Measurements from ENCODE around the gene TMEM252.

Gene TMEM252, protein sequence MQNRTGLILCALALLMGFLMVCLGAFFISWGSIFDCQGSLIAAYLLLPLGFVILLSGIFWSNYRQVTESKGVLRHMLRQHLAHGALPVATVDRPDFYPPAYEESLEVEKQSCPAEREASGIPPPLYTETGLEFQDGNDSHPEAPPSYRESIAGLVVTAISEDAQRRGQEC

DNA sequence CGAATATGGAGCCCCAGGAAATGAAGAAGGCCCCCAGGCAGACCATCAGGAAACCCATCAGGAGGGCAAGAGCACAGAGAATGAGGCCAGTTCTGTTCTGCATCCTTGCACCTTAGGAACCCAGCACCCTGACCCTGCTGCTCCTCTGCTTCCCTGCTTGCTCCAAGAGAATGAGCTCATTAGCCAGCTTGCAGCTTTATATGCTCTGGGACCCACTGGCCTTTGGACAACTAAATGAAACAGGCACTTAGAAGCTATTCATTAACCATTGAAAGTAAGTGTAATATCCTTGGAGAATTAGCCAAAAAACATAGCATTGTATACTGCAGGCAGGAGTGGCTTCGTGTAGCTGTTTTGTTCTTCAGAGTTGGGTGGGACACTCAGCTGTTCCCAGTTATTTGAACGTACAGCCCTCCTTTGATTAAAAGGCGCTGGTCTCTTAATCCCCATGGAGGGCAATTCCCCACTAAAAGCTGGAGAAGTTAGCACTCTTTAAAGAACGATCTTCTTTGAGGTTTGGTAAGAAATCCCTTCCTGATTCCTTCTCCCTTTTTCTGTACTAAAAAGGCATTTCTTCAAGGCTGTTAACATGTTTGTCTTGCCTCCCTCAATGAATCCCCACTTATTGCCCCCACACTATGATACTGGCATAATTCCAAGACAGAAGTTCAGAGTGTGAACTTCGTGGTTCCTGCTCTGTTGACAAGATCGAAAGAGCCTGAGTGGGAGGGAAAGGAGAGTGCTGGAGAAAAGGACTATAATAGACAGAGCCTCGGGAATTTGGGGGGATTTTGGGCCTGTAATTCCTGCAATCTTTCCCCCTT is at the start of gene TMEM252:
Gene TMEM252, minus strand, starts transcription at position 172 of the 824 bp plus-strand sequence. Its CDS starts 69 bp downstream, at position 103.
- TF ChIP-seq ZNF384 (IDR thresholded peaks at IDR 0.05) (no peak), LEF1 (IDR thresholded peaks at IDR 0.05; ENCODE audit: borderline replicate concordance) (no peak), SP1 (IDR thresholded peaks at IDR 0.05) (no peak), ARNT (IDR thresholded peaks at IDR 0.05) (no peak), BHLHE40 (IDR thresholded peaks at IDR 0.05; ENCODE audit: borderline replicate concordance) (no peak), FOXM1 (IDR thresholded peaks at IDR 0.05; ENCODE audit: borderline replicate concordance) (no peak), FOXK2 (IDR thresholded peaks at IDR 0.05) (no peak), ELF4 (IDR thresholded peaks at IDR 0.05) (no peak), FOXA1 (IDR thresholded peaks at IDR 0.05) (no peak), L3MBTL2 (conservative IDR thresholded peaks at IDR 0.05) (no peak), CTBP1 (IDR thresholded peaks at IDR 0.05; ENCODE audit: borderline replicate concordance) (no peak), SUZ12 (IDR thresholded peaks at IDR 0.05) (no peak), NFRKB (IDR thresholded peaks at IDR 0.05) (no peak), HDGF (IDR thresholded peaks at IDR 0.05; ENCODE audit: borderline replicate concordance) (no peak), TARDBP (IDR thresholded peaks at IDR 0.05) (no peak)
- TF ChIP-seq, protein P1, sequence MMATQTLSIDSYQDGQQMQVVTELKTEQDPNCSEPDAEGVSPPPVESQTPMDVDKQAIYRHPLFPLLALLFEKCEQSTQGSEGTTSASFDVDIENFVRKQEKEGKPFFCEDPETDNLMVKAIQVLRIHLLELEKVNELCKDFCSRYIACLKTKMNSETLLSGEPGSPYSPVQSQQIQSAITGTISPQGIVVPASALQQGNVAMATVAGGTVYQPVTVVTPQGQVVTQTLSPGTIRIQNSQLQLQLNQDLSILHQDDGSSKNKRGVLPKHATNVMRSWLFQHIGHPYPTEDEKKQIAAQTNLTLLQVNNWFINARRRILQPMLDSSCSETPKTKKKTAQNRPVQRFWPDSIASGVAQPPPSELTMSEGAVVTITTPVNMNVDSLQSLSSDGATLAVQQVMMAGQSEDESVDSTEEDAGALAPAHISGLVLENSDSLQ (IDR thresholded peaks at IDR 0.05) = no peak
- ChIA-PET POLR2A (no interaction called here), CTCF (interaction anchor here (0.9 kb wide), 1 partner anchor 16 kb away, joined by 3 read pairs; no protein-coding TSS in a partner anchor)
- DNase-seq (ENCODE audit: extremely low spot score) = no peak

DNA sequence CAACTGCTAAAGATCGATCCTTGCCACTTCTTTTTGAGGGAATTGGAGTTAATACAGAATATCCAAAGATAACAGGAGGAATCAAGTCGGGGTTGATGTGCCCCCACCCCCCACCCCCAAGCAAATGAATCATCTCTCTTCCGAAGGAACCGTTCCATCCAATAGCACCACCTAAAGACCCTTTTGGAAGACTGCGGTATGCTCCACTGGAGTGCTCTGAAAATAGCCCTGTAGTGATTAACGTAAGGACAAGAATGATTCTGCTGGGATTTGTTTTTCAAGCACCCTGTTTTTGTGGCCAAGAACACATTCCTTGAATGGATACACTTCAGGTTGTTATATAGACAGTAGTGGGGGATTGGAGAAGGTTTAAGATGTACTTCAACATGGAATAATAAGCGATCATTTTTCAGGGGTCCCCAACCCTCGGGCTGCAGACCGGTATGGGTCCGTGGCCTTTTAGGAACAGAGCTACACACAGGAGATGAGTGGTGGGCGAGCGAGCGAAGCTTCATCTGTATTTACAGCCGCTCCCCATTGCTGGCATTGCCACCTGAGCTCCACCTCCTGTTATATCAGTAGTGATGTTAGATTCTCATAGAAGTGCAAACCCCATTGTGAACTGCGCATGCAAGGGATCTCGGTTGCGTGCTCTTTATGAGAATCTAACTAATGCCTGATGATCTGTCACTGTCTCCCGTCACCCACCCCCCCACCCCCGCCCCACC is 44.5 kb upstream of the TMEM252 start:
- no peak for TF ChIP-seq ELF4 (IDR thresholded peaks at IDR 0.05)
- TF ChIP-seq NFRKB (IDR thresholded peaks at IDR 0.05) = no peak
- TF ChIP-seq BHLHE40 (IDR thresholded peaks at IDR 0.05; ENCODE audit: borderline replicate concordance) = no peak
- no peak for TF ChIP-seq ZNF384 (IDR thresholded peaks at IDR 0.05)
- TF ChIP-seq SUZ12 (IDR thresholded peaks at IDR 0.05) = no peak
- TF ChIP-seq LEF1 (IDR thresholded peaks at IDR 0.05; ENCODE audit: borderline replicate concordance) = no peak
- TF ChIP-seq CTBP1 (IDR thresholded peaks at IDR 0.05; ENCODE audit: borderline replicate concordance) = no peak
- no peak for TF ChIP-seq L3MBTL2 (conservative IDR thresholded peaks at IDR 0.05)
- TF ChIP-seq ARNT (IDR thresholded peaks at IDR 0.05) = no peak
- TF ChIP-seq FOXA1 (IDR thresholded peaks at IDR 0.05) = no peak
- TF ChIP-seq, protein P1 (IDR thresholded peaks at IDR 0.05) = no peak
- TF ChIP-seq HDGF (IDR thresholded peaks at IDR 0.05; ENCODE audit: borderline replicate concordance) = no peak
- no peak for TF ChIP-seq FOXM1 (IDR thresholded peaks at IDR 0.05; ENCODE audit: borderline replicate concordance)
- no peak for TF ChIP-seq FOXK2 (IDR thresholded peaks at IDR 0.05)
- no peak for TF ChIP-seq TARDBP (IDR thresholded peaks at IDR 0.05)
- no peak for TF ChIP-seq SP1 (IDR thresholded peaks at IDR 0.05)
- CTCF ChIA-PET = interaction anchor here (0.5 kb wide), 1 partner anchor 11 kb away, joined by 3 read pairs; no protein-coding TSS in a partner anchor
- POLR2A ChIA-PET = no interaction called here
- DNase-seq (ENCODE audit: extremely low spot score) = no peak

DNA sequence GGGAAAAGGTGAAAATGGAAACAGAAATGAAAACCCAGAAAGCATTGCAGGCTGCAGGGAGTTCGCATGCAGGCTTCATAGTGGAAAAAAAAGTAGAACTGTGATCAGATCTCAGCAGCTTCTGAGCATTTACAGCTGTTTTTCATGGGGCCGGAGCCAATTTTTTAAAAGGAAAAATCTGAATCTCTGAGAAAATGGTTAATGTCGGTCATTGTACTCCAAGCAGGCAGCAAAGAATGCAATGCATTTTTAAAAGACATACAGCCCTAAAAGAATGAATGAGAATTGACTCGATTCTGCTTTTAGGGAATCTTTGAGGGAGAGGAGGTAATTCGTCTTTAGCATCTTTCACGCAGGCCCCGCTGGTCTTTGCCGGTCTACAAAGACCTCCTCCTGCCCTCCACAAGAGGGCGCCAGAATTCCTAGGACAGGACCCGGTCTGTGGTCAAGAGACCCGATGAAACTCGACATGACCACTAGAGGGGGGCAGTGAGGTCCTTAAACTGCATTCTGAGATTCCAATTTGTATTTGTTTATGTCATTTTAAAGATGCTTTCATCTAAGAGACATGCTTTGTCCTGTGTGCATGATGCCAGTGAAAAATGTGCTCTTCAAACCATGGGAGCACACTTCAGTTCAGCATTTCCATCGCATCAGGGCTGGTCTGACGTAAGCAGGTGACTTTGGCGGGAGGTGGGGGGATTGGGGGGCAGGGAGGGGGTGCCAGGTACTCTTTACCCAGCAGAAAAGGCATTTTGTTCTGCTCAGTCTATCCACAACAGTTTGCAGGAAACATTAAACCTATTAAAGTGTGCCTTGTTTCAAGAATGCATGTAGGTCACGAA is 43.7 kb upstream of the TMEM252 start:
- peak; percentile 86 for DNase-seq (ENCODE audit: extremely low spot score)
- TF ChIP-seq ZNF384 (IDR thresholded peaks at IDR 0.05) (no peak), FOXK2 (IDR thresholded peaks at IDR 0.05) (no peak), TARDBP (IDR thresholded peaks at IDR 0.05) (no peak), L3MBTL2 (conservative IDR thresholded peaks at IDR 0.05) (no peak), FOXM1 (IDR thresholded peaks at IDR 0.05; ENCODE audit: borderline replicate concordance) (no peak), FOXA1 (IDR thresholded peaks at IDR 0.05) (no peak), CTBP1 (IDR thresholded peaks at IDR 0.05; ENCODE audit: borderline replicate concordance) (no peak), SP1 (IDR thresholded peaks at IDR 0.05) (no peak), SUZ12 (IDR thresholded peaks at IDR 0.05) (no peak), LEF1 (IDR thresholded peaks at IDR 0.05; ENCODE audit: borderline replicate concordance) (no peak), BHLHE40 (IDR thresholded peaks at IDR 0.05; ENCODE audit: borderline replicate concordance) (no peak), NFRKB (IDR thresholded peaks at IDR 0.05) (no peak), ELF4 (IDR thresholded peaks at IDR 0.05) (no peak), HDGF (IDR thresholded peaks at IDR 0.05; ENCODE audit: borderline replicate concordance) (no peak), ARNT (IDR thresholded peaks at IDR 0.05) (no peak)
- TF ChIP-seq, protein P1 (IDR thresholded peaks at IDR 0.05) = no peak
- ChIA-PET POLR2A (no interaction called here), CTCF (interaction anchor here (0.6 kb wide), 1 partner anchor 468 kb away, joined by 3 read pairs; no protein-coding TSS in a partner anchor)

DNA sequence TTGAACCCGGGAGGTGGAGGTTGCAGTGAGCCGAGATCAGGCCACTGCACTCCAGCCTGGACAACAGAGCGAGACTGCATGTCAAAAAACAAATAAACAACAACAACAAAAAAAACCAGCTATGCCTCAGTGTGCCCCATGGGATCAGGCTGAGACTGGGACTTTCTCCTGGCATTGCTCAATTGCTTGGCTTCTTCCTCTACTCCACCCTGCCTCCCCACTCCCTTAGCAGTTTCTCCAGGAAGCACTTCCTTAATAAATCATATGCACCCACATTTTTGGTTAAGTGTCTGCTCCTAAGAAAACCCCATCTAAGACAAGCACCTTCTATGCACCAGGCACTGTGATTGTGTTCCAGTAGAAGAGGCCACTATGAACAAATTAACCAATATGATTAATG is 41.0 kb upstream of the TMEM252 start:
- CTCF ChIA-PET = interaction anchor here (0.6 to 2.2 kb wide), 2 partner anchors 266 to 418 kb away, joined by 5 read pairs; no protein-coding TSS in a partner anchor
- POLR2A ChIA-PET = no interaction called here
- no peak for DNase-seq (ENCODE audit: extremely low spot score)
- no peak for TF ChIP-seq SP1 (IDR thresholded peaks at IDR 0.05)

All from HEK293T (cell line).